HG03521 (cell line): ENCODE data around the gene CD68.
A peak's percentile ranks its signal among the peaks of the same experiment; 100 is the strongest.

Experiments
- ATAC-seq: cut with Tn5 transposase; IDR thresholded peaks from one replicate; pipeline ENCODE4 v1.9.1; 2021; ENCODE audit warnings: mild to moderate bottlenecking, moderate library complexity; ENCODE audit not compliant: unreplicated experiment

The CD68 gene

DNA sequence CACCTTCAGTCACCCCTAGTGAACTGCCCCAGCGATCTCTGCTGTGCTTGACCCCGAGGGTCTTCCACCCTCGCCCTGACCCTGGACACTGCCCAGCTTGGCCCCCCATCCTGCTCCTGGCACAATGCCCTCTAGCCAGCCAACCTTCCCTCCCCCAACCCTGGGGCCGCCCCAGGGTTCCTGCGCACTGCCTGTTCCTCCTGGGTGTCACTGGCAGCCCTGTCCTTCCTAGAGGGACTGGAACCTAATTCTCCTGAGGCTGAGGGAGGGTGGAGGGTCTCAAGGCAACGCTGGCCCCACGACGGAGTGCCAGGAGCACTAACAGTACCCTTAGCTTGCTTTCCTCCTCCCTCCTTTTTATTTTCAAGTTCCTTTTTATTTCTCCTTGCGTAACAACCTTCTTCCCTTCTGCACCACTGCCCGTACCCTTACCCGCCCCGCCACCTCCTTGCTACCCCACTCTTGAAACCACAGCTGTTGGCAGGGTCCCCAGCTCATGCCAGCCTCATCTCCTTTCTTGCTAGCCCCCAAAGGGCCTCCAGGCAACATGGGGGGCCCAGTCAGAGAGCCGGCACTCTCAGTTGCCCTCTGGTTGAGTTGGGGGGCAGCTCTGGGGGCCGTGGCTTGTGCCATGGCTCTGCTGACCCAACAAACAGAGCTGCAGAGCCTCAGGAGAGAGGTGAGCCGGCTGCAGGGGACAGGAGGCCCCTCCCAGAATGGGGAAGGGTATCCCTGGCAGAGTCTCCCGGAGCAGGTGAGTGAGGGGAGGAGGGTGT lies 20.7 kb upstream of the CD68 start, which contains the start of gene TNFSF13:
TSS of gene TNFSF13 (plus strand) at position 207 of the 776 bp plus-strand sequence. CDS start at position 497, 290 bp downstream.
- ATAC-seq = no peak

- no peak for ATAC-seq
Observed at GRCh38 chr17:7559320-7560171, 19.9 kb upstream of the CD68 start.

- no peak for ATAC-seq
Observed at GRCh38 chr17:7560172-7561027, 19.0 kb upstream of the CD68 start.

GRCh38 chr17:7561028-7561575 lies 18.3 kb upstream of the CD68 start:
- peak; percentile 49 for ATAC-seq

DNA sequence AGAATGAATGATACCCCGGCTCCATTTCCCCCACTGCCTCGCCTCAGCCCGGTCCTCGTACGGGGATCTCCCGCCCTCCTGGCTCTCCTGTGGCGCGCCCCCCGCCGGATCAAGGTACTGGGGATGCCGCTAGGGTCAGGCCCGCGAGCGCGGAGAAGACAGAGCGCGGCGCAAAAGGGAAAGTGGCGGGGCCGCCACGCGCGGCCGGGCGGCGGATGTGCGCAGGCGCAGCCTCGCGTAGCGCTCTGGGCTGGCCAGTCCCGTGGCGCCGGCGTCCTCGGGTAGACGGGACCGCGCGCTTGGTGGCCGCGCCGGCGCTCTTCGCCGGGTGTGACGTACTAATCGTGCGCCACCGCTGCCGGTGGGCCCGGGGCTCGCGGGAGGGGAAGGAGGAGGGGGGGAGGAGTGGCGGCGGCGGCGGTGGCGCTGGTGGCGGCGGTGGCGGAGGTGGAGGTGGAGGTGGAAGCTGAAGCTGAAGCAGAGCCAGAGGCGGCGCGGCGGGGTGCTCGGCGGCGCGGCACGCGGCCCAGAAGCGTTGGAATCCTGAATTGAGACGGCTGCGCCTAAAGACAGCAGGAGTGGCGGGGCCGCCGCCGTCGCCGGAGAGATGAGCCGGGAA lies 17.7 kb upstream of the CD68 start, which contains the start of gene SENP3:
TSS of gene SENP3 (plus strand) at position 331 of the 619 bp plus-strand sequence. CDS start 1,158 bp downstream, outside the sequence.
- ATAC-seq = peak; percentile 65

- ATAC-seq = peak; percentile 4
Observed at GRCh38 chr17:7562208-7562605, 17.2 kb upstream of the CD68 start.

DNA sequence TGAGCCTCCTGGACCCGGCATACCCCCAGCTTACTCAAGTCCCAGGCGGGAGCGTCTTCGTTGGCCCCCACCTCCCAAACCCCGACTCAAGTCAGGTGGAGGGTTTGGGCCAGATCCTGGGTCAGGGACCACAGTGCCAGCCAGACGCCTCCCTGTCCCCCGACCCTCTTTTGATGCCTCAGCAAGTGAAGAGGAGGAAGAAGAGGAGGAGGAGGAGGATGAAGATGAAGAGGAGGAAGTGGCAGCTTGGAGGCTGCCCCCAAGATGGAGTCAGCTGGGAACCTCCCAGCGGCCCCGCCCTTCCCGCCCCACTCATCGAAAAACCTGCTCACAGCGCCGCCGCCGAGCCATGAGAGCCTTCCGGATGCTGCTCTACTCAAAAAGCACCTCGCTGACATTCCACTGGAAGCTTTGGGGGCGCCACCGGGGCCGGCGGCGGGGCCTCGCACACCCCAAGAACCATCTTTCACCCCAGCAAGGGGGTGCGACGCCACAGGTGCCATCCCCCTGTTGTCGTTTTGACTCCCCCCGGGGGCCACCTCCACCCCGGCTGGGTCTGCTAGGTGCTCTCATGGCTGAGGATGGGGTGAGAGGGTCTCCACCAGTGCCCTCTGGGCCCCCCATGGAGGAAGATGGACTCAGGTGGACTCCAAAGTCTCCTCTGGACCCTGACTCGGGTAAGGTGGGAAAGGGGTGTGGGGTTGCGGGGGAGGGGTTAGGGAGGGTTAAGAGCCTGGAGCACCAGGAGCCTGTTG lies 16.1 kb upstream of the CD68 start:
- ATAC-seq = no peak

- no peak for ATAC-seq
Observed at GRCh38 chr17:7569571-7569970, 9.9 kb upstream of the CD68 start.

DNA sequence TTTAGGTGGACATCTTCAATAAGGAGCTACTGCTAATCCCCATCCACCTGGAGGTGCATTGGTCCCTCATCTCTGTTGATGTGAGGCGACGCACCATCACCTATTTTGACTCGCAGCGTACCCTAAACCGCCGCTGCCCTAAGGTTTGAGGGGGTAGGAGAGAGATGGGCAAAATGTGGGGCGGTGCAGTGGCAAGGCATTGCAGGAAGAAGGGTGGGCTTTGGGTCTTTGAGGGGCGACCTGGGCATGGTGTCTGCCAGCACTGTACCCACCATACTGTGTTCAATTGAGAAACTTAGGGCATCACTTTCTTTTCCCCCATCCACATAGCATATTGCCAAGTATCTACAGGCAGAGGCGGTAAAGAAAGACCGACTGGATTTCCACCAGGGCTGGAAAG lies 9.1 kb upstream of the CD68 start:
- no peak for ATAC-seq

GRCh38 chr17:7572338-7572587 lies 7.2 kb upstream of the CD68 start:
- no peak for ATAC-seq

GRCh38 chr17:7572588-7573323 lies 6.7 kb upstream of the CD68 start:
- ATAC-seq = peak; percentile 88

DNA sequence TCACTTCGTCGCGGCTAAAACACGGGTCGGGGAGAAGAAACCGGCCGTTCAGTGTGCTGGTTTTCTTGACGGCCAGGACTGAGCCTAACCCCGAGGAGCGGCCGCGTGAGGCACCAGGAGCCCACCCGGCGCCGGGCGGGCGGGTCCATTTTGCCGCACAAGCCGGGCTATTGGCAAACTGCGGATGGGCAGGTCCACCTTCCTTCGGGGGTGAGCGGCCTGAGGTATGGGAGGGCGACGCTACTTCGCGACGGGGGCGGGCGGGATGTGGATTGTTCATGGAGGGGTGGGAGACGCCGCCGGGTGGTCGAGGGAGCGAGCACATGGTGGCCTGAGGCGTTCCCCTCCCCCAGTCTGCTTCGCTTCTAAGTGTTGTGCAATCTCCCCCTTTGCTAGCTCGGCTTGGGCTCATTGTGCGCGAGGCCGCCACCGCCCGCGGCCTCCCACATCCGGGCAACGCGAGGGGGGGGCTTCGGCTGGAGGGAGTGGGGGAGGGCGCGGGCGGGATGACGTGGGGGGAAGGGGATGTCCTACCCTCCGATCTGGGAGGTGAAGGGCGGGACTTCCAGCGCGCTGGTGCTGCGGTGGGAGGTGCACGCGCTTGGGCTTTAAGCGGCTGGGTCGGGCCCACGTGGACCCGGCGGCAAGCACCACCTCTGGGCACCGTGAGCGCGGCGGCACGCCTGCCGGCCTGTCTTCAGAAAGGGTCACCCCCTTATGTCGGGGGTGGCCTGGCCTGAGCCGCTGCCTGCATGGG lies 5.9 kb upstream of the CD68 start:
- ATAC-seq = no peak

- no peak for ATAC-seq
Observed at GRCh38 chr17:7574176-7574953, 5.1 kb upstream of the CD68 start.

DNA sequence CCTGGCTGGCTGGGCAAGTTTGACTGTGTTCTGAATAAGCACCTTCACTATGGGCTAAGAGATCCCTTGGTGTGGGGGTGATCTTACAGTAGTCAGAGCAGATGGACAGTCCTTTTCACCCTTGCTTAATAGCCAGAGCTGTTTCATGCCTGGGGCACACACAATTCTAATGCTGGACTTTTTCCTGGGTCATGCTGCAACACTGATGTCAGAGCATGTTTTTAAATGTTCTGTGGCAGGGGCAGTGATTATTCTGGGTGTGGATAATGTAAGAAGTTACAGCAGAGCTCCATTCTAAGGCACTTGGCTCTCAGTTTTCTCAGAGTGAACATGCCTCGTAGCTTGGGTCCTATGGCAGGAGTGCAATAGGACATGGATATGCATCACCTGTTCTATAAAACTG lies 4.0 kb upstream of the CD68 start:
- ATAC-seq = no peak

DNA sequence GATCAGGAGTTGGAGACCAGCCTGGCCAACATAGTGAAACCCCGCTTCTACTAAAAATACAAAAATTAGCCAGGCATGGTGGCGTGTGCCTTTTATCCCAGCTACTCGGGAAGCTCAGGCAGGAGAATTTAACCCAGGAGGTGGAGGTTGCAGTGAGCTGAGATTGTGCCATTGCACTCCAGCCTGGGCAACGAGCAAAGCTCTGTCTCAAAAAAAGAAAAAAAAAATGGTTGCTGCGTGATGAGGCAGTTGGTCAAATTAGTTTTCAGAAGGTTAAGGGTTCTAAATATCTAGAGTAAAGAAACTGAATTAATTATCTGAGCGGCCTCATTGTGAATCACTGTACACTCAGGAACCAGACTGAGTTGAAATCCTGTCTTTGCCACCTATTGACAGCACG lies 3.5 kb upstream of the CD68 start:
- ATAC-seq = no peak

- ATAC-seq = no peak
Observed at GRCh38 chr17:7576432-7576937, 3.0 kb upstream of the CD68 start.
